Measurements from ENCODE around the gene ZNF219.

Gene ZNF219

DNA sequence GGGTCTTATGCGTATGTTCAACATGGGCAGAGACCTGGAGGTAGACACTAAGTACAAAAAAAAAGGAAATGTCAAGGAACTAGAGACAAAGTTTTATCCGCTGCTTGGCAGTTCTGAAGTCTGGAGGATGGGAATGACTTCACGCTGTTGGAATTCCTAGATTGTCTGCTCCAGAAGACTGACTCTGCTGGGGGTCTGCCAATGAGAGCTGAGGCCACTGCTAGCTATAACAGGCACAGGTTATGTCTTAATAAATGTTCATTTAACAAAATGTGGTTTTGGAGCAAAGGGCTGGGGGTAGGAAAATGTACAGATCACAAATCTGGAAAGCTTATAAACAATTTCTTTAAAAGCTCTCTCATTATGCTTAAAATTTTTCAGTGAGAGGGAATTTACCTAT, 35.0 kb downstream of the ZNF219 start:
- DNase-seq = no peak

DNA sequence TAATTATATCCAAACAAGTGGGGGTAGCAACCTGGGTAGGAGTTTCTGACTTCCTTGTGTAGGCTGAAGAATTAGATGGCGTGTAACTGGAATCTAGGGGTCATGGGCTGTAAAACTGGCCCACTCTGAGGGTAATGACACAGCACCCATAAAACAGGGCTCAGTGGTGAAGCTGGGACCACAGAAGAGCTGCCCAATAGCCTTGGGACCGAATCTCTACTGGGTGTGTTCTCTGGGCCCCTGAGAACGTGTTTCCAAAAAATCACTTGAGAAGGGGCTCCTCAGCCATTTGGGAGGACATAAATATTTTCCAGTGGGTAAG, 37.1 kb downstream of the ZNF219 start:
- no peak for DNase-seq

GRCh38 chr14:21060614-21061346, 37.7 kb downstream of the ZNF219 start:
- DNase-seq = no peak

DNA sequence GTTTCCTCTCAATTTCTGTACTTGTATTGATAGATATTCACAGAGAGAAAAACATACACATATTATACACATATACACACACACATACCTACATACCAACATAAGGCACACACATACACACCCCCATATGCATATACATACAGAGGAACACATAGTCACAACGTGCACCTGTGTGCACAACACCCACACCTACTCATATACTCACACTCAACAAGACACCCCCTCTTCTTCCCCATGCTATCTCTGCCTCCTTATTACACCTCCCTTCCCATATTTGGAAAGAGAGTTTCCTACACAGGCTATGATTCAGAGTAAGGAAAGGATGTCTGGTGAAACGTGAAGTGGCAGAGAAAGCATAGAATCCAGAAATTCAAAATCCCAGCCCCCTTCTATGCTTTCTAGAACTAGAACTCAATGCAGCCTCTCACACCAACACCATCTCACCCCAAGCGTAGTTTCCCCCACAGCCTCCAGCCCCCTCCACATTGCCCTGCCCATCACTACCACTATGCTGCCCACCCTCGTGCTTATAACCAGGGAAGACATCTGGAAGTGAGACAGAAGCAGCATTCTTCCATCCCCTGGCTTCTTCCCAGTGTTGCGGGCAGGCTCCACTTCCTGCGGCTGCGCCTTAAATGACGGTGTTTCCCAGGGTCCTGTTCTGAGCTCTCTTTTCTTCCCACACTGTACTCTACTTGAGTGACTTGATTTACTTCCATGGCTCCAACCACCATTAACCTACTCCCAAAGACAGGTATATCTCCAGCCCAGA, 38.4 kb downstream of the ZNF219 start:
- no peak for DNase-seq

DNA sequence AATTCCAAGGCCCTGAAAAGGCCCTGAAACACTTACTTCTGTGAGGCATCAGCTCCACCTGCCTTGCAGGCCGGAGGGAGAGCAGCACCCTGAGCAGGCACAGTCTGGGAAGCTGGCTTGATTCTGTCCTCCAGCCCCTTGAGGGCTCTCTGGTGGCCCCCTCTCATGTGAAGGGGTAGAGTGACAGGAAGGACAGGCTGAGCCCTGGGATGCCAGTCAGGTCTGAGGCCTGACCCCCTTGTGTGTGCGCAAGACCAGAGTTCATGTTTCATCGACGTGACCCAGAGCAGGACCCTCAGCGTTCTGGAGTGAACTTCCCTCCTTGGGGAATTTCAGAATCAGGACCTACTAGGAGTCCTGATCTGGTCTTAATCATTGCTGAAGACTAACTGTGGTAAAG, 39.6 kb downstream of the ZNF219 start:
- no peak for DNase-seq

- DNase-seq = no peak
Observed at GRCh38 chr14:21057803-21058675, 40.4 kb downstream of the ZNF219 start, which contains the start of gene RNASE8. Gene RNASE8 (plus strand): TSS chr14:21057822. CDS start chr14:21057893, 71 bp downstream.

DNA sequence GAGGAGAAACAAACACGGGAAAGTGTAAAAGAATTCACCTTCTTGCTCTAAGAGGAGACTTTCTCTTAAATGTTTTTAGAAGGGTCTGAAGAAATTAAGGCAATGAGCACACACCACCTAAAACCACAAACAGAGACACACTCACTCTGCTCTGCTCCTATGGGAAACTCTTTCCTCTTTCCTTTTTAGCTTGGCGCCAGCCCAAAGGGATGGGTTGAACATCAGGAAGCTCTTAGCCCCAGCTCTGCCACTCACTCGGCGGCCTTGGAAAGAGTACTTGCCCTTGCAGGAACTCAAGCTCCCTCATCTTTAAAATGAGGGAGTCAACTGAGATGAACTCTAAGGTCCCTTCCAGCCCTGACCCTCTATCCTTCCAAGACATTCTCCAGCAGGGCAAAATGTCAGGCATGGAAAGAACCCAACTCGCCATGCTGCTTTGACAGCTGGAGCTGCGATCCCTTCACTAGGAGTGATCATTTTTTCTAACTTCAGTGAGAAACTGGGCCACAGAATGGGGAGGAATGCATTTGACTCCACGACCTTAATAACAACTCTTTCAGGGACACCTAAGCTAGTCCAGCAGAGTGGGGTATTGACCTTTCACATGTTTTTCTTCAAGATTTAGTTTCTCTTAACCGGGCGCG, 41.8 kb downstream of the ZNF219 start:
- DNase-seq = no peak

DNA sequence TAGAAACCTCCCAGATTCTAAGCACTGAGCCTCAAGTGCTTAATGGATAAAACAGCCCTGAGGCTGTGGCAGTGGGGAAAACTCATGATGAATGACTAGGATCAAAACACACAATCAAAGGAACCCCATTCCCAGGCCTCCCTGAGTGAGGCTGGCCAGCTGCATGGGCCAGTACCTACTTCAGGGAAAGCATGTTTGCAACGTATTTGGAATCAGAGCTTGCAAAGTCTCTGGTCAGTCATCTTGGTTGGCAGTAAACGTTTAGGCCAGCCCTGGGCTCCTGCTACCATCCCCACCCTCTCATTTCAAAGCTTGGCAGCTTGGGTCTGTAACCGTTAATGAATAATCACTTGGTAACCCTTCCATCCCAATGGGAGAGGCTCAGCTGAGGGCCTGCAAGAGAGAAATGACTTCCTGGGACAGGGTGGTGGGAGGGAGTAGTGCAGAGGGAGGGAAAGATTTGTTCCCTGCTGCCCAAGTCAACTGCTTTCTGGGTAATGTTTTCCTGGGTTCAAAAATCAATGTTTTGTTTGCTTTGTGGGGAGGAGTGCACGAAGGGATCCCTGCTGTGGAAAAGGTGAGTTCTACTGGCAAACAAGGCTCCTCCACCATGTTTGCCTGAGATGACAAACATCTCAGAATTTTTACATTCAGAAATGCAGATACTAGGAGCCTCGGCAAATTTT, 42.9 kb downstream of the ZNF219 start:
- no peak for DNase-seq

DNA sequence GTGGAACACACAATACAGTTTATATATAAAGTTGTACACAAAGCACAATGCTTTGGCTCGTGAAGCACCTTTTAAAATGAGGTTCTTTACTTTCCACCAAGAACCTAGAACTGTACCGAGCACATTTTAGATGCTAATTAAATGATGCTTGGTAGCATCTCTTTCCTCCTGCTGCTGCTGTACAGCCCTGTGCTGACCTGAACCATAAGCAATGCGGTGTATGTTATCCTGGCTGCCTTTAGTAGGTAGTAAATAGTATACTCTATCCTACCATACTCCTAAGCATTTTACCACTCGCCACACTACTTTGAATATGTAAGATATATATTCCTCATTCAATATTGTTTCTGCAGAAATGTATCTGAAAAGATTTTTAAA, 43.7 kb downstream of the ZNF219 start:
- DNase-seq = no peak

- no peak for DNase-seq
Observed at GRCh38 chr14:21054123-21054767, 44.2 kb downstream of the ZNF219 start.

DNA sequence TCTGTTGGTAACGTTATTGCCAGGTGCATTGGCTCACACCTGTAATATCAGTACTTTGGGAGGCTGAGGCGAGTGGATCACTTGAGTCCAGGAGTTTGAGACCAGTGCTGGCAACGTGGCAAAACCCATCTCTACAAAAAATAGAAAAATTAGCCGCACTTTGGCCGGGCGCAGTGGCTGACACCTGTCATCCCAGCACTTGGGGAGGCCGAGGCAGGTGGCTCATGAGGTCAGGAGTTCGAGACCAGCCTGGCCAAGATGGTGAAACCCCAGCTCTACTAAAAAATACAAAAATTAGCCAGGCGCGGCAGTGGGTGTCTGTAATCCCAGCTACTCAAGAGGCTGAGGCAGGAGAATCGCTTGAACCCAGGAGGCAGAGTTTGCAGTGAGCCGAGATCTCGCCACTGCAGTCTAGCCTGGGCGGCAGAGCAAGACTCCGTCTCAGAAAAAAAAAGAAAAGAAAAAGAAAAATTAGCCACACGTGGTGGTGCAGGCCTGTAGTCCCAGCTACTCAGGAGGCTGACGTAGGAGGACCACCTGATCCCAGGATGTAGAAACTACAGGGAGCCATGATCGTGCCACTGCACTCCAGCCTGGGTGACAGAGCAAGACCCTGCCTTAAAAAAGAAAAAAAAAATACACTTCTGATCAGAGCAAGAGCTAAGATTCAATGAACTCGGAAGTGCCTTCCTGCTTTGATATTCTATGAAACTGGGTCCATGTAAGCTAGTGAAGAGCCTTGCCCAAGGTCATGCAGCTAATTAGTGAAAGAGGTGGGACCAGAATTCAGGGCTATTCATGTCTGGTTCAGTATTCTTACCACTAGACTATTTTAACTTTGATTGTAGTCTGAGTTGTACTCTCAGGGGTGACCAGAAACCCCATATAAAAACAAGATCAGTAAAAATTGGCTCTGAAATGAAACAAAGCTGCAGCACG, 45.0 kb downstream of the ZNF219 start:
- no peak for DNase-seq

GRCh38 chr14:21050597-21050996, 47.9 kb downstream of the ZNF219 start:
- DNase-seq = no peak

GRCh38 chr14:21049271-21049673, 49.2 kb downstream of the ZNF219 start:
- no peak for DNase-seq

DNA sequence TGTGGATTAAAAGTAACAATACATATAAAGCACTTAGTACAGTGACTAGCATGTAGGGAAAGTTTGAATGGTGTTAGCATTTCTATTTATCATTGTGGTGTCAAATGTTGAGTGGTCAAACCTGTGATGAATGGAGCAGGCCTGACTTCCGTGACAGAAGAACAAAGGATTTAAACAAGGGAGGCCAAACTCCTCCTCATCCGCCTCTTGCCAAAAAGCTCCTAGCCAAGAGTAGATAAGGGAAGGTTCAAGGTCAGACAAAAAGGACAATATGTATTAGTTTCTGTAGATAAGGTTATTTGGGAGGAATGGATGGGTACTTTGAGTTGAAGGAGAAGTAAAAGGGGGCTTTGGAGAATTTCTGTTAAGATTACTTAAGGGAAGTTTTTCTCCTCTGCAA, 49.8 kb downstream of the ZNF219 start:
- DNase-seq = no peak

GRCh38 chr14:21047378-21047781, 51.1 kb downstream of the ZNF219 start:
- no peak for DNase-seq

DNA sequence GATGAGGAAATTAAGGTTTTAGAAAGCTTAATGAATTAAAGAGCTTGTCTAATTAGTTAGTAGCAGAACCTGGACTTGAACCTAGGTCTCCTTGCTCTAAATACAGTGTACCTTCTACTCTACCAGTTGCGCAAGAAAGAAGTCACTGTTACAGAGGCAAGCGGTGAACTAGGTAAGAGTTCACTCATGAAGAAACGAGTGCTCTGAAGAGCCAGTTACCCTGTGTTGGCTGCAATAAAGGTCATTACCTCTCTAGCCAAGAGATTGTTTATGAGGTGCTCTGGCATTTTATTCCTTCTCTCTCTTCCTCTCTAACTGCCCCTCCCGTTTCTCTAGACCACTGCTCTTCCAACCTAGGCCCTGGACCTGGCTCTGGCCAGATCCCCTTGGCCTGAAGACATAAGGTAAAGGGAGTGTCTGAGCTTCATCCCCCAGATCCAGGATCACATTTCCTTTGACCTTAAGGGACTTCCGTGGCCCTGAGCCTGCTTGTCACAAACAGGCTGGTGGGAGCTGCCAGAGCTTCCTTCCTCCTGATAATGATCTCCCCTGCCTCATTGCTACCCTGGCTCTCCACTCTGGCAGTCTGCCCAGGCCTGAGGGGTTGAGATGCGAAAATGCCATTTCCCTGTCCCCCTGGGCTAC, 54.4 kb downstream of the ZNF219 start:
- DNase-seq = no peak

DNA sequence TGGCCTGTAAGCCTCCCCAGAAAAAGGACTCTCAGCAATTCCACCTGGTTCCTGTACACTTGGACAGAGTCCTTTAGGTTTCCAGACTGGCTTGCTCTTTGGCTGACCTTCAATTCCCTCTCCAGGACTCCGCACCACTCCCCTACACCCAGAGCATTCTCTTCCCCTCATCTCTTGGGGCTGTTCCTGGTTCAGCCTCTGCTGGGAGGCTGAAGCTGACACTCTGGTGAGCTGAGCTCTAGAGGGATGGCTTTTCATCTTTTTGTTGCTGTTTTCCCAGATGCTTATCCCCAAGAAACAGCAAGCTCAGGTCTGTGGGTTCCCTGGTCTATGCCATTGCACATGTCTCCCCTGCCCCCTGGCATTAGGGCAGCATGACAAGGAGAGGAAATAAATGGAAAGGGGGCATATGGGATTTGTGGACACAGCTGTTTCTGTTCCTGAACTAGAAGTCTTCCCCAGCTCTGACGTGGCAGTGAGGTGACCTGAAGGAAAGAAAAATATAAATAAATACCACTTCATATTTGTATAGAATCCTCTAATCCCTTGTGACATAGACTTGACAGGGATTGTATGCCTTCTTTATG, 55.0 kb downstream of the ZNF219 start:
- DNase-seq = no peak

DNA sequence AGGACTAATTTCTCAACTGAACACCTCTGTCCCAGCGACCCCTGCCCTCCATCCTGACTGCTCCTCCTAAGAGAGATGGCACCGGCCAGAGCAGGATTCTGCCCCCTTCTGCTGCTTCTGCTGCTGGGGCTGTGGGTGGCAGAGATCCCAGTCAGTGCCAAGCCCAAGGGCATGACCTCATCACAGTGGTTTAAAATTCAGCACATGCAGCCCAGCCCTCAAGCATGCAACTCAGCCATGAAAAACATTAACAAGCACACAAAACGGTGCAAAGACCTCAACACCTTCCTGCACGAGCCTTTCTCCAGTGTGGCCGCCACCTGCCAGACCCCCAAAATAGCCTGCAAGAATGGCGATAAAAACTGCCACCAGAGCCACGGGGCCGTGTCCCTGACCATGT, 55.5 kb downstream of the ZNF219 start:
- DNase-seq = no peak

DNA sequence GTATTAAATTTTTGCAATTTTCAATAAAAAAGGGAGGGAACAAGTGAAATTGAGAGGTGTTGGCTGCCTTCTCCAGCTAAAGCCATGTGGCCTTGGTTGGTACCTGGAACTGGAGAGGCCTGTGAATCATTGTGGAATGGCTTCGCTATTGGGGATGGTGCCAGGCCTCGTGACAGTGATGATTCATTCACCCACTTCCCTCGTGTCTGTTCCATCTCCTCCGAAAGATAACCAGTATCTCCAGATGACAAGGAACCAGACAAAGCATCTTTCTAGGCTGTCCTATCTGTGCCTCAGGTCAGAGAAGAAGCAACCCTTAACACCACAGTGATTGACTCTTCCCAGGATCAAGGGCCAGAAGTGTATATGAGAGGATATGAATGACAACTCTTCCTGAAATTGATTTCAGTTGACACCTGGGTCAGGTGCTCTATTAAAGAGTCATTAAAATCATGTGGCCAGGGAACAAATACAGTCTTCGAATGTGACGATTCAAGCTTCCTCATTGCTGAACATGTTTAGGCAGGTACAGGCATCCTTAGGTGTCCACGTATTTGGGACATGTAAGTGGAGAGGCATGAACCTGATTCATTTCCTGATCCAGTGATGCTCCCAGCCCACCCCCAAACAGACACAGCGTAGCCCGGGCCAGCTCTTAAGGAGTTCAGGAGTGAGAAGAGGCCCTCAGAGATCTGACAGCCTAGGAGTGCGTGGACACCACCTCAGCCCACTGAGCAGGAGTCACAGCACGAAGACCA, 56.6 kb downstream of the ZNF219 start, which contains the start of gene RNASE7:
Gene RNASE7, plus strand, starts transcription at position 687 of the 758 bp plus-strand sequence. CDS start 631 bp downstream, outside the sequence.
- DNase-seq = no peak

Data from activated T-cell treated with anti-CD3 and anti-CD28 coated beads for 4 hours (primary cell).